GM18505 (cell line): ENCODE results near the gene RAD51B.

Experiments used
- ATAC-seq: cut with Tn5 transposase; IDR thresholded peaks from one replicate; pipeline ENCODE4 v1.9.1; 2021; ENCODE audit not compliant: unreplicated experiment
- POLR2A ChIP-seq: IDR thresholded peaks from 4 replicates; pipeline ENCODE4 v1.6.1; 2011; ENCODE audit warnings: borderline replicate concordance; ENCODE audit not compliant: insufficient read depth, insufficient read length; ENCODE audit errors: extremely low read depth

The RAD51B gene

DNA sequence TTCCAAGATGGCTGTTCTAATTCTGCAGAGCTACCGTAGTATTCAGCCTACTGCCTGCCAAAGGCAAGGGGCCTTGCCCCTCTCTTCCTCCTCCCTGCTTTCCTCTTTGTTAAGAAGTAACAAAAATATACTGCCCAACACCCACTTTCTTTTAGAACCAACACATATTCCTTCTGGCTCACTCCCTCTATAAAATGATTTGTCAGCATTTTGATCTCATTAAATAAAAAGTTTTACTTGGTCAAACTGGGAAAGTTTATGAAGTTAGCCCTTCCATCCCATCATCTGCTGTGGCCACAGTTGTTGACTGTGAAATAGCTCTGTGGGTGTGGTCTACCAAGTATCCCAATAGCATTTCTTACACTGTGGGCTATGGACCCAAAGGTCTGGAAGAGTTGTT lies 500.9 kb downstream of the RAD51B start:
- no peak for TF ChIP-seq POLR2A
- no peak for ATAC-seq

DNA sequence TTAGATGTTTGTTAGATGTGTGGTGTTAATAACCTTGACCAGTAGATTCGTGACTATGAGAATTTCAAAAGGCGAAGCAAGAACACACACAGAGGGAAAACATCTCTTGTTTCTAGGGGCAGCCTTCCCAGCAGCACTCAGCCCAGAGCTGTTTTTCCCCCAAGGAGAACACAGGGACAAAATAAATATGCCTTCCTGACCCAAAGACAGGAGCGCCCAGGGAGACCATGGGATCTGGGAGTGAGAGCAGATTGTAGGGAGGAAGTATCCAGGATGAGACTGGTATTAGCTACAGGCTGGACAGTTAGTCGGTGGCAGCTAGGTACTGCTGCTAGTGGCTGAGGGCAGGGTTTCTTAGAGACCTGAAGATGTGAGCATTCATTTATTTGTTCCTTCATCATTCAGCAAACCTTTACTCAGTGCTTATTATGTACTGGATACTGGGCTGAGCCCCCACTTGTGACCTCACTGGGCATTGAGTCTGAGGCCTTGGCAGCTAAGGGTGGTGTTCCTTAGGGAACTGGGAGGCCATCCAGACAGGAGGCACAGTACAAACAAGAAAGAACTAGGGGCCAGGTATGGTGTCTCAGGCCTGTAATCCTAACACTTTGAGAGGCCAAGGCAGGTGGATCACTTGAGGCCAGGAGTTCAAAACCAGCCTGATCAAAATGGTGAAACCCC lies 503.5 kb downstream of the RAD51B start:
- ATAC-seq = no peak
- no peak for TF ChIP-seq POLR2A

DNA sequence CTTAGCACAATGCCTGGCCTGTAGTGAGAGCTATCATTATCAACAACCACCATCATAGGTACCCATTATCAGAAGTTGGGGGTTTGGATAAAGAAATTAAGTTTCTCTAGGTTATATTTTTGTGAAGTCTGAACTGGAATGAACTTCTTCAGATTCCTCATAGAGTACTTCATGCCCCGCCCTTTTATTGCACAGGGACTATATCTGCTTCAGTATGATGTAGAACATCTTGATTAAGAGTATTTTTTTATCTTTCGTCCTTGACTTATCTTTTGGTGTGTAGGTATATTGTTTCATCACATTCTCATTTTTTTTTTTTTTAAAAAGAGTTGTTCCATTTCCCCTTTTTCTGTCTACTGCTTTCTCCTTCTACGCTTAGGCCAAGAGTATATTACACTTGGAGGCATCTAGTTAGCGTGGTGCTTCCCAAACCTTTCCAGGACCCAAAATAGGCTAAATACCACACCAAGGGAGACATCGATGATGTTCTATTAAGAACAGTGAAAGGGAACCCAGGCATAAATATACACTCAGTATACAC lies 505.8 kb downstream of the RAD51B start:
- TF ChIP-seq POLR2A = no peak
- no peak for ATAC-seq

DNA sequence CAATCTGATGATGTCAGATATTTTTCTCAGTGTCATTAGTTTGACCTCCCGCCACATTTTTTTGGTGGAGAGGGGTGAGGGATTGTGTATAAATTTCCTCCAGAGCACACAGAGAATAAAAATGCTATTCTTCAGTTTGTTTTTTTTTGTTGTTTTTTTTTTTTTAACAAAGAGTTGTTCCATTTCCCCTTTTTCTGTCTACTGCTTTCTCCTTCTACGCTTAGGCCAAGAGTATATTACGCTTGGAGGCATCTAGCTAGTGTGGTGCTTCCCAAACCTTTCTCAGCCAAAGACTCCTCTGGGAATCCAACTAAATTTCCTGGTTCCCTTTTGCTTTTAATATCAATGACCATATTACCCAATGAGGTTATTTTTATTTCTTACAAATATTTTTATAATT lies 507.7 kb downstream of the RAD51B start:
- no peak for TF ChIP-seq POLR2A
- no peak for ATAC-seq

DNA sequence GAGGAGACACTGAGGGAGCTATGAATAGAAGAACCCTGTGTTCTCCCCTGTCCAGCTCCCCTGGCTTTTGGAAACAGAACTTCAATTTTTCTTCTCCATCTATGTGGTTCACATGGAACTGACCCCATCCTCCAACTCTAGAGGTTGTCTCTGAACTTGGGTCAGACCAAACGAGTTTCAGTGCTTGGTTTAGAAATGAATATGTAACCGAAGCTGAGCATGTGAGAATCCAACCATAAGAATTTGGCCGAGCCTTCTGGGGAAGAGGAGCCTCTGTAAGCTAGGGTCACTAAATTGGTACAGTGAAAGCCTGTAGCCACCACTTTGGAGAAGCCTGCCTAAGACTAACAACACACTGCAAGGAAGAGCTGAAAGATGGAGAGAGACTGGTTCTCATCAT lies 508.9 kb downstream of the RAD51B start:
- no peak for ATAC-seq
- no peak for TF ChIP-seq POLR2A

DNA sequence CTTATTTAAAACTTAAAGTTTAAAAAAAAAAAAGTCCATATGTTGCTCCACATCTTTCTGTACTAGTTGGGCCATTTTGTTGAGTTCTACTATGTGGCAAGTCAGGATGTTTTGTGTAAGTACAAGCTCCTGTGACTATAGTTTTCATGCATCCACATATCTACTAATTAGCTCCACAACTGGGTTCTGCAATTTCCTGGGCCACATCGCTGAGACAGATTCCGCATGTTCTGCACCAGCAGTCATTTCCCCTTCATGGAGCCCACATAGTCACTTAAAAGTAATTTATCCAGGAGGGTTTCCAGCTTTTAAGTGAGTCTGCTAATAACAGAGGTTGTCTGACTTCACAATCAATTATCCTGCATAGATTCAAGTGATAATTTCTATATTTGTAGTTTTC lies 511.8 kb downstream of the RAD51B start:
- no peak for ATAC-seq
- TF ChIP-seq POLR2A = no peak

DNA sequence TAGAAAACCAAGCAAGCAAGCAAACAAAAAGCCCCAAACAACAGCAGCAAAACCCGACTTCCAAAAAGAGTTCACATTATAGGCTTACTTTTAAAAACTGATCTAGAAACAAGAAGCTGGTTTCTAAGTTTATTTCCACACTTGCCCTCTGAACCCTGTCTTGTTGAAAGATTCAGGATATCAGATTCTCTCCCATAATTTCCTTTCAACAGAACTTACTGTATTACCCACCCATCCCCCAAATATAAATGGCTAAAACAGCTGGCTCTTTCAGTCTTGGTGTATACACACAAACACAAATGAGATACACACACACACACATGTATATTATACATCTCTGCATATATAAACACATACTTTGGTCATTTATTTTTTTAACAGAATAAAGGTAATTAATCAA lies 512.4 kb downstream of the RAD51B start:
- no peak for TF ChIP-seq POLR2A
- no peak for ATAC-seq

DNA sequence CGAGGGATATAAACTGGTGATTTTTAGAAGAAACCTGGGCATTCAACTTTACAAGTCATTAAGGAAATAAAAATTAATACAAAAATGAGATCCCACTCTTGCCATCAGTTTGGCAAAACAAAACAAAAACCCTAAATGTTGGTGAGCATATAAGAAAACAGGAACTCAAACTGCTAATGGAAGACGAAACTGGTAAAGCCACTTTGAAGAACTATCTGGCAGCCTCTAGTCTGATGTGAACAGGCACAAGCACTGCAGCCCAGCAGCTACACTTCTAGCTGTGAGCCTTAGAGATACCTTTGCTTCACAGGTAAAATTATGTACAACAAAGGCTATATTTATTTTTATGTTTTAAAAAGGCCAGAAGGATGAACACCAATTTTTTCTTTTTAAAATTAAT lies 513.7 kb downstream of the RAD51B start:
- ATAC-seq = no peak
- TF ChIP-seq POLR2A = no peak

DNA sequence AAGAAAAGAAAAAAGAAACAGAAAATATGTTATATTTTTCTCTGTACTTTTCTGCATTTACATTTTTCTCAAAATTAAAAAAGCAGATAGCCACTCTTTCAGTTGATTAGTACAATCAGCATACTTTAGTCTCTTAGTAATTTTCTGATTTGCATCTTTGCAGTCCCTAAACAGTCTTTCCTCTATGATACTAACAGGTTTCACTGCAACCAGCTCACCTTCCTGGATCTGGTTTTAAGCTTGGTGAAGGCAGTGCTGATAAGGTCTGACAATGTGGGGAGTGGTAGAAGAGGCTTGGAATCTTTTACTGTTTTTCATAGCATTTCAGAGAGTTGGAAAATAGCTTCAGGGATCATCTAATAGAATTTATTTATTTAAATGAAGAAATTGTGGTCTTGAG lies 515.7 kb downstream of the RAD51B start:
- ATAC-seq = no peak
- no peak for TF ChIP-seq POLR2A

DNA sequence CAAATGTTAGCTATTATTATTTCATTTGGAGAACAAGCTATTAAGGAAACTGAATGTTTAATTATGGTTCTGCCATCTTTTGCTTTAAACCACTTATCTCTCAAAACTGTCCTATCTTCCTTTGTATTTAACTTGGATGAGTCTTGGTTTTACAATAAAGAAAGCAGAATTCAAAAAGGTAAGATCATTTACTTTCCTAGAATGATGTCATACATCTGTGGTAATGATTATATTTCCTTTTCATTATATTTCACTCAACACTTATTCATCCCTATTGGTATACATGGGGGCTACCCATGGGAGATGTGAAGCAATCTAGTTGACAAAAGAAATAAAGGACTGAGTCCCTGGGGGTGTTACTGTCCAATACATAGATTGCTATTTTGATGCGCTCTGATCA lies 516.6 kb downstream of the RAD51B start:
- no peak for ATAC-seq
- TF ChIP-seq POLR2A = no peak

DNA sequence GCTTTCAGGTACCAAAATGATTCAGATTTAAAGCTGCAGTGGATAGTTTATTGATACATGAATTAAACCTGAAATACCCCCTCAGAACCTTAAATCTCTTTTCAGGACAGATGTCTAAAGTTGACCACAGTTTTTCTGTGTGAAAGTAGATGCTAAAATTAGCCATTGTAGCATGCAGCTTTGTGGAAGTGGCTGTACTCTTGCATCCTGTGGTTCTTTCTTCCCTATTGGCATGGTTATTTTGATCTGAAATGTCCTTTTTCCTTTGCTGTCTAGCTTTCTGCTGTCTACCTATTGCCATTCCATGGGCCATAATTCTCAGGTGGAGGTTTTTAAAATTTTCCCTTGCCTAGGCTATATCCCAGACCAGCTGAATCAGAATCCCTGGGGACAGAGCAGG lies 517.7 kb downstream of the RAD51B start:
- ATAC-seq = no peak
- TF ChIP-seq POLR2A = no peak

DNA sequence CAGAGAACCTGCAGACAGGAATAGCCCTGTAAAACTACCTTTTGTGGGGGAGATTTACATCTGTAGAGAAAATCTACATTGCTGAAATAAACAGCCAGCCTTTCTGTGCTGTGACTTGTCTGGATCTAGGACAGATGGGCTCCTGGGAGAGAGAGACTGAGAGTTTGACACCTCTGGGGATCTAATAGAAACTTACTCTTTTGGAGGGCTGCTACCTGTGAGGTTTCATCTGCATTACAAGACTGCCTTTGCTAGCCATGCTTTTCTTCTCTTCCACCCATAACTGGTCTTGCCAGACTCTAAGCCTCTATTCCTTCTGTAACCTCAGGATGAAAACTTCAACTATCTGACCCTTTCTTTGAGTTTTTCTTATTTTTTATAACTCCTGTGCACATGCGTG lies 520.7 kb downstream of the RAD51B start:
- TF ChIP-seq POLR2A = no peak
- no peak for ATAC-seq

DNA sequence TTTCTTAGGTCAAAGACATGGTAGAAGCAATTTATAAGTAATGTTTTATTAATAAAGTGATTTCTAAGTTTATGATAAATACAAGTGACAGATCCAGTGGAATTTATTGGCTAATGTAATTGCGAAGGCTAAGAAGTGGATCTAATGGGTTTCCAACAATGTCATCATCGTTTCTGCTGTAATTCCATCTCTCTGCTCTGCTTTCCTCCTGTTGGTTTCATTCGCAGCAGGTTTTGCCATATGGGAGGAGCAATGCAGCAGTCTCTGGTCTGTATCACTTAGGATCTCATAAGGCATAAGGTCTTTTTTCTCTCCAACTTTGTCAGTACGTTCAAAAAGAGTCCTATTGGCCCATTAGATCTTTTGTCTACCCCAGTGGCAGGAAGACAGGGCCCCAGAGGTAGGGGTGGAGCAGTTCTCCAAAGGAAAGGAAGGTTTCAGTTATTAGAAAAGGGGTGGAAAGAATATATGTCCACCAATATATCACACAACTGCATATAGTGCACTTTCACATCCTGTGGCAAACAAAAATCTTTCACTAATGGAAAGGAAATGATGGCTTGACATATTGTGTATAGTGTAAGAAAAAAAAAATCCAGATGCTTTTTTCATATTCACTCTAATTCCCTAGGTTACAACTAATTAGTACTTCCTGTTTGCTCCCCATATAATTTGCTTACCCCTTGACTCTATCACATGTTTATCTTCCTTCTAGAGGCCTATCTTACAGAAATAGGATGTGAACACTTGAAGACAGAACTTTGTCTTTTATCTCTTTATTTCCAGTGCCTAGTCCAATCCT lies 522.0 kb downstream of the RAD51B start:
- TF ChIP-seq POLR2A = no peak
- peak; percentile 57 for ATAC-seq

DNA sequence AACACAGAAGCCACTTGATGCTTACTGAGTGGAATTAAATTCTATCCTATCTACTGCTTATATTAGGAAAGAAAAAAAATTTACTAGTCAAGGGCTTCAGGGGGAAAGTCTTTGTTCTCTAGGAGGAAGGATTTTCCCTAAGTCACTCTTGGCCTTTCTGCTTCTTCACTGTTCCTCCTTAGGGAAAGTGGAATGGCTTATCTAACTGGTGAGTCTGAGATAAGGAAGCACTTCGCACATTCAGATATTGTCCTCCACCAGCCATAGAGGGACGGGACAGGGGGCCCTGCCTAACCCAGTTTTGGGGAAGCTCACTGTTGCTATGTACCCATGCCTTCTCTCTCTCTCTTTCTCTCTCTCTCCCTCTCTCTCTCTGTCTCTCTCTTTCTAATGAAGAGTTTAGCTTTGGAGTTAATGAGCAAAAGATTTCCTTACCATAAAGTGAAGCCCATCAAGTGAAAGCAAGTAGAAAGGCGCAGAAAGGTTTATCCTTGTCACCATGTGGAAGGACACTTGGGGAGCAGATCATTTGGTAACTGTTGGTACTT lies 522.7 kb downstream of the RAD51B start:
- TF ChIP-seq POLR2A = no peak
- ATAC-seq = no peak
